H9 (cell line): ENCODE results near the gene MEPCE. TPM values are rescaled to one million over a fixed set of nuclear protein-coding genes. Genes with fewer than 3 reads are reported as not detected.

Experiments used
- DNase-seq: peaks from one replicate; pipeline ENCODE4 v3.0.0-alpha.2; 2017
- H2AFZ ChIP-seq: one replicate; pipeline ENCODE4 v1.6.1; 2013; ENCODE audit warnings: mild to moderate bottlenecking, low read length, control low read depth, moderate library complexity
- H2AK5ac ChIP-seq: 2 replicates; pipeline ENCODE4 v1.6.1; 2013; ENCODE audit warnings: low read length, control low read depth, mixed read lengths; ENCODE audit not compliant: insufficient read length
- H2BK120ac ChIP-seq: one replicate; pipeline ENCODE4 v1.6.1; 2013; ENCODE audit warnings: low read depth, mild to moderate bottlenecking, low read length, control low read depth, inconsistent platforms; ENCODE audit not compliant: poor library complexity, severe bottlenecking
- H2BK12ac ChIP-seq: 2 replicates; pipeline ENCODE4 v1.6.1; 2013; ENCODE audit warnings: low read length, control low read depth, mixed read lengths, low read depth; ENCODE audit not compliant: insufficient read length
- H2BK15ac ChIP-seq: 2 replicates; pipeline ENCODE4 v1.6.1; 2013; ENCODE audit warnings: low read depth, low read length, control low read depth
- H2BK20ac ChIP-seq: one replicate; pipeline ENCODE4 v1.6.1; 2013; ENCODE audit warnings: low read depth, mild to moderate bottlenecking, low read length, control low read depth, inconsistent platforms; ENCODE audit not compliant: poor library complexity, severe bottlenecking
- H2BK5ac ChIP-seq: 2 replicates; pipeline ENCODE4 v1.6.1; 2013; ENCODE audit warnings: low read length, control low read depth, mixed read lengths; ENCODE audit not compliant: insufficient read length
- H3K14ac ChIP-seq: 2 replicates; pipeline ENCODE4 v1.6.1; 2013; ENCODE audit warnings: low read length, control low read depth; ENCODE audit not compliant: insufficient read depth
- H3K18ac ChIP-seq: 2 replicates; pipeline ENCODE4 v1.6.1; 2013; ENCODE audit warnings: low read depth, mild to moderate bottlenecking, mixed read lengths, low read length, control low read depth; ENCODE audit not compliant: insufficient read length
- H3K23ac ChIP-seq: 2 replicates; pipeline ENCODE4 v1.6.1; 2013; ENCODE audit warnings: low read length, control low read depth, mixed read lengths, low read depth; ENCODE audit not compliant: insufficient read length
- H3K23me2 ChIP-seq: 2 replicates; pipeline ENCODE4 v1.6.1; 2013; ENCODE audit warnings: low read depth, mild to moderate bottlenecking, mixed read lengths, low read length, control low read depth; ENCODE audit not compliant: insufficient read length, poor library complexity, severe bottlenecking
- H3K27ac ChIP-seq: 2 replicates; pipeline ENCODE4 v1.5.1; 2013; ENCODE audit warnings: low read length, control low read depth, mixed read lengths, low read depth; ENCODE audit not compliant: insufficient read length
- H3K27me3 ChIP-seq: 2 replicates; pipeline ENCODE4 v1.6.1; 2013; ENCODE audit warnings: low read length, control low read depth, inconsistent platforms; ENCODE audit not compliant: insufficient read depth
- H3K4ac ChIP-seq: 2 replicates; pipeline ENCODE4 v1.6.1; 2013; ENCODE audit warnings: low read depth, mild to moderate bottlenecking, control low read depth, inconsistent platforms, low read length, moderate library complexity
- H3K4me1 ChIP-seq: 2 replicates; pipeline ENCODE4 v1.6.1; 2013; ENCODE audit warnings: low read length, control low read depth, inconsistent platforms; ENCODE audit not compliant: insufficient read depth
- H3K4me2 ChIP-seq: 2 replicates; pipeline ENCODE4 v1.6.1; 2013; ENCODE audit warnings: low read length, control low read depth, mixed read lengths; ENCODE audit not compliant: insufficient read length, insufficient read depth
- H3K56ac ChIP-seq: 2 replicates; pipeline ENCODE4 v1.6.1; 2013; ENCODE audit warnings: low read depth, mild to moderate bottlenecking, mixed read lengths, low read length, control low read depth; ENCODE audit not compliant: insufficient read length
- H3K79me1 ChIP-seq: 2 replicates; pipeline ENCODE4 v1.6.1; 2013; ENCODE audit warnings: low read depth, mild to moderate bottlenecking, moderate library complexity, low read length, control low read depth, inconsistent platforms; ENCODE audit not compliant: insufficient read depth, poor library complexity, severe bottlenecking
- H3K79me2 ChIP-seq: 2 replicates; pipeline ENCODE4 v1.6.1; 2013; ENCODE audit warnings: low read length, control low read depth, inconsistent platforms; ENCODE audit not compliant: insufficient read depth
- H3K9ac ChIP-seq: 2 replicates; pipeline ENCODE4 v1.6.1; 2013; ENCODE audit warnings: low read length, control low read depth, mixed read lengths; ENCODE audit not compliant: insufficient read length; ENCODE audit errors: extremely low read depth
- H3K9me3 ChIP-seq: one replicate; pipeline ENCODE4 v1.6.1; 2013; ENCODE audit warnings: low read depth, low read length, inconsistent platforms; ENCODE audit not compliant: control insufficient read depth
- H3T11ph ChIP-seq: one replicate; pipeline ENCODE4 v1.6.1; 2013; ENCODE audit warnings: mild to moderate bottlenecking, low read length, control low read depth, inconsistent platforms
- H4K20me1 ChIP-seq: one replicate; pipeline ENCODE4 v1.6.1; 2013; ENCODE audit not compliant: control insufficient read depth, insufficient read length, insufficient read depth
- H4K5ac ChIP-seq: 2 replicates; pipeline ENCODE4 v1.6.1; 2013; ENCODE audit warnings: low read depth, mild to moderate bottlenecking, mixed read lengths, low read length, control low read depth; ENCODE audit not compliant: insufficient read length
- H4K8ac ChIP-seq: replicated peaks from 2 replicates; pipeline ENCODE4 v1.6.1; 2013; ENCODE audit warnings: low read length, control low read depth, mixed read lengths, low read depth; ENCODE audit not compliant: insufficient read length
- H4K91ac ChIP-seq: 2 replicates; pipeline ENCODE4 v1.6.1; 2013; ENCODE audit warnings: low read depth, mild to moderate bottlenecking, moderate library complexity, mixed read lengths, low read length, control low read depth; ENCODE audit not compliant: insufficient read length
- H3K27ac Mint-ChIP-seq, 3 experiments: 2 replicates in 2 of 3; 3 replicates in 1 of 3; pipeline ENCODE4 v1.8.0; 2020 to 2021; ENCODE audit warnings: mixed read lengths in 3 of 3, mild to moderate bottlenecking in 1 of 3, moderate library complexity in 1 of 3
- H3K27me3 Mint-ChIP-seq: 2 replicates; pipeline ENCODE4 v1.8.0; 2021; ENCODE audit warnings: low read depth, mild to moderate bottlenecking, moderate library complexity, mixed read lengths
- H3K36me3 Mint-ChIP-seq, 3 experiments: 2 replicates in 2 of 3; 3 replicates in 1 of 3; pipeline ENCODE4 v1.8.0; 2020 to 2021; ENCODE audit warnings: low read depth in 3 of 3, mixed read lengths in 3 of 3; ENCODE audit not compliant: insufficient read depth in 1 of 3
- H3K4me1 Mint-ChIP-seq, 2 experiments: 2 replicates each; pipeline ENCODE4 v1.8.0; 2020; ENCODE audit warnings: mixed read lengths in 2 of 2
- H3K4me3 Mint-ChIP-seq, 2 experiments: 2 replicates in 1 of 2; 3 replicates in 1 of 2; pipeline ENCODE4 v1.8.0; 2020 to 2021; ENCODE audit warnings: mild to moderate bottlenecking in 2 of 2, mixed read lengths in 2 of 2, moderate library complexity in 1 of 2
- H3K9me3 Mint-ChIP-seq, 2 experiments: 2 replicates in 1 of 2; 3 replicates in 1 of 2; pipeline ENCODE4 v1.8.0; 2020; ENCODE audit warnings: mild to moderate bottlenecking in 2 of 2, mixed read lengths in 2 of 2, moderate library complexity in 1 of 2
- WGBS: extraction: QIAGEN DNeasy Blood & Tissue Kit; methylation state at CpG from one replicate; pipeline ENCODE4 v1.1.7; 2013; ENCODE audit warnings: missing lambda C conversion rate, low lambda C conversion rate, mixed read lengths; ENCODE audit not compliant: insufficient read length; ENCODE audit errors: extremely low coverage; 5-methylcytosine and 5-hydroxymethylcytosine counted together
- total RNA-seq: library from RNA; stranded (reverse); gene quantifications from 2 replicates; pipeline ENCODE4 v1.2.1, GENCODE V29; 2021
- TF ChIP-seq, protein P1 (sequence below): fragments of 200-600 bp; sonication (generic); conservative IDR thresholded peaks from 3 replicates; pipeline ENCODE4 v1.8.0; 2021; ENCODE audit warnings: antibody characterized with exemption, mild to moderate bottlenecking

Gene MEPCE
- total RNA-seq, 1 experiment from 2014 or later = 68.0 TPM

GRCh38 chr7:100466653-100467605 is 37.3 kb downstream of the MEPCE start:
- peak; percentile 24 for DNase-seq
- H3K27ac Mint-ChIP-seq = no peak overlapping the region
- Histone ChIP-seq H3K79me1 (no peaks in the 10 kb centered on the region), H3T11ph (no peak overlapping the region), H4K91ac (no peak overlapping the region), H3K14ac (no peak overlapping the region), H4K5ac (no peak overlapping the region), H3K9me3 (no peaks in the 10 kb centered on the region), H3K56ac (no peak overlapping the region), H3K79me2 (no peaks in the 10 kb centered on the region), H4K20me1 (peaks cover 4% of the 10 kb centered on the region), H2BK12ac (no peak overlapping the region), H3K18ac (no peak overlapping the region), H2BK15ac (no peak overlapping the region), H3K4me2 (no peak overlapping the region), H3K27me3 (no peaks in the 10 kb centered on the region), H2BK120ac (no peak overlapping the region), H4K8ac (no peak overlapping the region), H3K27ac (no peak overlapping the region), H3K23me2 (no peaks in the 10 kb centered on the region), H3K4me1 (no peaks in the 10 kb centered on the region), H2AFZ (no peak overlapping the region), H3K23ac (no peak overlapping the region), H2BK5ac (no peak overlapping the region), H2BK20ac (no peak overlapping the region), H3K9ac (no peak overlapping the region), H3K4ac (no peak overlapping the region), H2AK5ac (no peak overlapping the region)
- H3K36me3 Mint-ChIP-seq = peaks cover 0 to 3% (median 0%) of the 10 kb centered on the region in 3 experiments; a peak in 1 of 7 replicates
- H3K27me3 Mint-ChIP-seq = peaks cover 7% of the 10 kb centered on the region
- no peaks in the 10 kb centered on the region for H3K9me3 Mint-ChIP-seq
- H3K4me1 Mint-ChIP-seq = peaks cover 10 to 18% of the 10 kb centered on the region in 2 experiments
- WGBS = no CpG with 5 or more reads among the region's 32 CpGs
- H3K4me3 Mint-ChIP-seq = no peak overlapping the region
- TF ChIP-seq, protein P1, sequence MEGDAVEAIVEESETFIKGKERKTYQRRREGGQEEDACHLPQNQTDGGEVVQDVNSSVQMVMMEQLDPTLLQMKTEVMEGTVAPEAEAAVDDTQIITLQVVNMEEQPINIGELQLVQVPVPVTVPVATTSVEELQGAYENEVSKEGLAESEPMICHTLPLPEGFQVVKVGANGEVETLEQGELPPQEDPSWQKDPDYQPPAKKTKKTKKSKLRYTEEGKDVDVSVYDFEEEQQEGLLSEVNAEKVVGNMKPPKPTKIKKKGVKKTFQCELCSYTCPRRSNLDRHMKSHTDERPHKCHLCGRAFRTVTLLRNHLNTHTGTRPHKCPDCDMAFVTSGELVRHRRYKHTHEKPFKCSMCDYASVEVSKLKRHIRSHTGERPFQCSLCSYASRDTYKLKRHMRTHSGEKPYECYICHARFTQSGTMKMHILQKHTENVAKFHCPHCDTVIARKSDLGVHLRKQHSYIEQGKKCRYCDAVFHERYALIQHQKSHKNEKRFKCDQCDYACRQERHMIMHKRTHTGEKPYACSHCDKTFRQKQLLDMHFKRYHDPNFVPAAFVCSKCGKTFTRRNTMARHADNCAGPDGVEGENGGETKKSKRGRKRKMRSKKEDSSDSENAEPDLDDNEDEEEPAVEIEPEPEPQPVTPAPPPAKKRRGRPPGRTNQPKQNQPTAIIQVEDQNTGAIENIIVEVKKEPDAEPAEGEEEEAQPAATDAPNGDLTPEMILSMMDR = no peak
